Duodenal mucosa (tissue), 2 donors: ENCODE data around the gene RBBP5.

ENCODE experiments used
- H3K27ac ChIP-seq: one replicate; pipeline ENCODE4 v1.7.0; 2013; ENCODE audit warnings: low read depth, low read length
- H3K27me3 ChIP-seq, 2 donors: one replicate each; pipeline ENCODE4 v1.7.0; 2013; ENCODE audit warnings: low read length in 2 of 2, control low read depth in 1 of 2; ENCODE audit not compliant: insufficient read depth in 2 of 2, control insufficient read depth in 1 of 2
- H3K36me3 ChIP-seq, 2 donors: one replicate each; pipeline ENCODE4 v1.7.0; 2013; ENCODE audit warnings: low read length in 2 of 2, control low read depth in 1 of 2; ENCODE audit not compliant: insufficient read depth in 2 of 2, control insufficient read depth in 1 of 2
- H3K4me1 ChIP-seq, 2 donors: one replicate each; pipeline ENCODE4 v1.7.0; 2013; ENCODE audit warnings: low read length in 2 of 2, control low read depth in 1 of 2; ENCODE audit not compliant: insufficient read depth in 2 of 2, control insufficient read depth in 1 of 2
- H3K4me3 ChIP-seq, 2 donors: one replicate each; pipeline ENCODE4 v1.7.0; 2013; ENCODE audit warnings: low read length in 2 of 2, low read depth in 1 of 2
- H3K9ac ChIP-seq, 2 donors: one replicate each; pipeline ENCODE4 v1.7.0; 2013; ENCODE audit warnings: low read length in 2 of 2, low read depth in 1 of 2
- H3K9me3 ChIP-seq, 2 donors: one replicate each; pipeline ENCODE4 v1.7.0; 2013; ENCODE audit warnings: low read length in 2 of 2, control low read depth in 1 of 2; ENCODE audit not compliant: control insufficient read depth in 1 of 2

The RBBP5 gene

DNA sequence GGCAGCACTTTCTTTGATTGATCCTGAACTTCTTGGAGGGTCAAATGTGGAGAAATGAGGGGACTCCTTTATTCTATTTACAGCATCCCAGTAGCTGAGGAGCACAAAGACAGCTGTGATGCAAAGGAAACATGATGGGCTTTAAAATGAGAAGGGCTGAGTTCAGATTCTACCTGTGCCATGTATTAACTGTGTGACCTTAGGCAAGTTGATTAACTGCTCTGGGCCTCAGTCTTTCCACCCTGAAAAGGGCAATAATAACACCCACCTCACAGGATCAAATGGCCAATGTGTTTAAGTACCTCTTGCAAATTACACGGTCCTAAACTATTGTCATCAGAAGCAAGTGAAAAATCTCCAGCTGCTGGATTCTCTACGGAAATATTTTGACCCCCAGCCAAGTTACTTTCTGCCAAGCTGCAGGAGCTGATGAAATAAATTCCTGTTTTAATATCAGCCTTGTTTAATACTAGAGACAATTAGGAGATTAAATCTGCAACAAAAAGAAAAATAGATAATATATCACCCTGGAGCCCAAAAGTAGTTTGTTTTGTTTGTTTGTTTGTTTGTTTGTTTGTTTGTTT is 53.2 kb downstream of the RBBP5 start:
- H3K4me1 ChIP-seq: peaks cover 0 to 9% of the 10 kb centered on the region in 2 donors
- no peak overlapping the region for H3K4me3 ChIP-seq
- H3K36me3 ChIP-seq: no peaks in the 10 kb centered on the region
- no peak overlapping the region for H3K27ac ChIP-seq
- no peak overlapping the region for H3K9ac ChIP-seq
- no peaks in the 10 kb centered on the region for H3K27me3 ChIP-seq
- H3K9me3 ChIP-seq: no peaks in the 10 kb centered on the region

DNA sequence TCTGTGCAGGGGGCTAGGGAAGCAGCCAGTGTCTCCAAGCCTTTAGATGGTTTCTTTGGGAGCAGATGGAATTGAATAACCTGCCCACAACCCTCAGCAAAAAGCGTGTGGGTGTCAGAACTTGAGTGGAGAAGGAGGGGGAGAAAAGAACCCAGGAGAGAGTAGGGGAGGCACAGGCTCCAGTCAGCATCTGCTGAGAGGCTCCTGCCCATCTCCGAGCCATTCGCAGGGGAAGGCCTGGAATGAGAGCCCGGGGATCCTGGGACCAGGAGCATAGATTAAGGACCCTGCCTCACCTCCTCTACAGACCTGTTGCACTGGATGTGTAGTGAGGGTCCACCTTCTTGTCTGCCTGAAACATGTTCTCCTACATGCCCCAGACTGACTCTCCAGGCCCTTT is 53.8 kb downstream of the RBBP5 start:
- Histone ChIP-seq H3K36me3 (no peaks in the 10 kb centered on the region), H3K27ac (no peak overlapping the region), H3K4me3 (no peak overlapping the region), H3K27me3 (no peaks in the 10 kb centered on the region), H3K9me3 (no peaks in the 10 kb centered on the region), H3K9ac (no peak overlapping the region), H3K4me1 (peaks cover 0 to 9% of the 10 kb centered on the region in 2 donors)

DNA sequence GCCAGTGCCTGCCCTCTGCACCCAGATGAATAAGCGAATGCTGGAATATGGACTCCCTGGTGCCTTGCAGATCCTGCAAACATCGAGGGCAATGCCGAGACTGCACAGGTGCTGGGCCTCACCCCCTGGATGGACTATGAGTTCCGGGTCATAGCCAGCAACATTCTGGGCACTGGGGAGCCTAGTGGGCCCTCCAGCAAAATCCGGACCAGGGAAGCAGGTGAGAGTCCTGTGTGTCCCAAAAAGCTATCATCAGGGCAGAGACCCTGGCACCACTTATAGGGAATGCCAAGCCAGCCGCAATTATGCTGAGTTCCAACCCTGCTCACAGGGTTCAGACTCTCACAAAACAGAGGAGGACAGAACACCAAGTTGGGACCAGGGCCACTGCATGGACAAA is 54.7 kb downstream of the RBBP5 start:
- Histone ChIP-seq H3K9ac (no peak overlapping the region), H3K27ac (no peak overlapping the region), H3K4me1 (peaks cover 0 to 9% of the 10 kb centered on the region in 2 donors), H3K4me3 (no peak overlapping the region), H3K36me3 (no peaks in the 10 kb centered on the region), H3K27me3 (no peaks in the 10 kb centered on the region), H3K9me3 (no peaks in the 10 kb centered on the region)

DNA sequence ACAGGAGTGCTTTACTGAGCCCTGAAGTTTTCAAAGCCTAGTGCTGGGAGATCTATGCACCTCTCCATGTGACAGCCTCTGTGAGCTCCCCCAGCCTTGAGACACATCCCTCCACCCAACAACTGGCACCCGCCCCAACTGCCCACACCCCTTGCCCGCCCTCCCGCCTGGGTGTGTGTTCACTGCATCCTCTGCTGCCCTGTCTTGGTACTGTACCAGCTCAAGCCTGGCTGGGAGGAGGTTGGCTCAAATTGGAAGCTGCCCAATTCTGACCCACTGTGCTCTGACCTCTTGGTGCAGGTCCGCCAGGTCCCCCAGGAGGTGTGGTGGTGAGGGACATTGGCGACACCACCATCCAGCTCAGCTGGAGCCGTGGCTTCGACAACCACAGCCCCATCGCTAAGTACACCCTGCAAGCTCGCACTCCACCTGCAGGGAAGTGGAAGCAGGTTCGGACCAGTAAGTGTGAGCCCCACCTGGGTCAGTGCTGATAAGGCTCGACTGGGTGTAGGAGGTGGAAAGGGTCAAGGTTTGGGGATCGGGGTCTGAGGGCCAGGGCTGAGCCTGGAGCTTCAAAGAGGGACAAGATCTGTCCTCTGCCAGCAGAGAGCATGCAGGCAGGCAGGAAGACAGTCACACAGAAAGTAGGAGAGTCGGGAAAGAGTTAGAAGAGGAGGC is 55.5 kb downstream of the RBBP5 start:
- Histone ChIP-seq H3K36me3 (no peaks in the 10 kb centered on the region), H3K27me3 (no peaks in the 10 kb centered on the region), H3K4me3 (no peak overlapping the region), H3K4me1 (peaks cover 0 to 9% of the 10 kb centered on the region in 2 donors), H3K9ac (no peak overlapping the region), H3K27ac (no peak overlapping the region), H3K9me3 (no peaks in the 10 kb centered on the region)

DNA sequence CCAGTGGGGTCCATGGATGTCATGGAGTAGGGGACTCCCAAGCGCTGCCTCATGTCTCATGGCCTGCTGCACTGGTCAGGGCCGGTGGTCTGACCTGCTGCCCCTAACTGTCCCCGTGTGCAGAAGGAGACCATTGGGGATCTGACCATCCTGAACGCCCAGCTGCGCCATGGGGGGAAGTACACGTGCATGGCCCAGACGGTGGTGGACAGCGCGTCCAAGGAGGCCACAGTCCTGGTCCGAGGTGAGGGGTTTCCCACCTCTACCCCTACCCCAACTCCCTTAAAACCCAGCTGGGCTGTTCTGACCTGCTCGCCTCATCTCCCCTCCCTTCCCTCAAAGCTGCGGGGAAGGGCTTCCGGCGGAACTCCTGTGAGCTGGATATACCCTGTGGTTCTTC is 56.1 kb downstream of the RBBP5 start:
- no peaks in the 10 kb centered on the region for H3K27me3 ChIP-seq
- H3K9ac ChIP-seq: no peak overlapping the region
- H3K27ac ChIP-seq: no peak overlapping the region

DNA sequence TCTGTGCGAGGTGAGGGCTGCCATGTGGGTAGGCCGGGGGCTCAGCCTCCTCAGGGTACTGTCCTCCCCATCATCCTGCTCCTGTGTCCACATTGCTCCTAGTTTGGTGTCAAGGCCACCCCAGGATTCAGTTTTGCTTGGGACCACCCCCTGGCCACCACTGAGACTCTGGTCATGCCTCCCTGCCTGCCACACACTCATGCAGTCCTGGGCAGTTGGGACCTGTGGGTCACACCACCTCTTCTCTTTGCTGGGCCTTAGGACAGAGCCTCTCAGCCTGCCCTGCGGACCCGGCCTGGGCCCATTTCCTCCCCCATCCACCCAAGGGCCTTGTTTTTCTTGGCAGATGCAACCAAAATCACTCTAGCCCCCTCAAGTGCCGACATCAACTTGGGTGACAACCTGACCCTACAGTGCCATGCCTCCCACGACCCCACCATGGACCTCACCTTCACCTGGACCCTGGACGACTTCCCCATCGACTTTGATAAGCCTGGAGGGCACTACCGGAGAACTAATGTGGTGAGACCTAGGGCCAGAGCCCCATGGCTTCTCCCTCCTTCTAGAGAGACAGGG is 56.9 kb downstream of the RBBP5 start:
- no peaks in the 10 kb centered on the region for H3K36me3 ChIP-seq
- H3K27ac ChIP-seq: no peak overlapping the region
- H3K4me1 ChIP-seq: peaks cover 0 to 9% of the 10 kb centered on the region in 2 donors
- no peaks in the 10 kb centered on the region for H3K9me3 ChIP-seq
- no peak overlapping the region for H3K4me3 ChIP-seq
- no peaks in the 10 kb centered on the region for H3K27me3 ChIP-seq
- no peak overlapping the region for H3K9ac ChIP-seq

More for the DNA sequence above, 56.1 kb downstream of the RBBP5 start:
- no peaks in the 10 kb centered on the region for H3K36me3 ChIP-seq
- no peak overlapping the region for H3K4me3 ChIP-seq
- H3K4me1 ChIP-seq: peaks cover 0 to 9% of the 10 kb centered on the region in 2 donors
- no peaks in the 10 kb centered on the region for H3K9me3 ChIP-seq

DNA sequence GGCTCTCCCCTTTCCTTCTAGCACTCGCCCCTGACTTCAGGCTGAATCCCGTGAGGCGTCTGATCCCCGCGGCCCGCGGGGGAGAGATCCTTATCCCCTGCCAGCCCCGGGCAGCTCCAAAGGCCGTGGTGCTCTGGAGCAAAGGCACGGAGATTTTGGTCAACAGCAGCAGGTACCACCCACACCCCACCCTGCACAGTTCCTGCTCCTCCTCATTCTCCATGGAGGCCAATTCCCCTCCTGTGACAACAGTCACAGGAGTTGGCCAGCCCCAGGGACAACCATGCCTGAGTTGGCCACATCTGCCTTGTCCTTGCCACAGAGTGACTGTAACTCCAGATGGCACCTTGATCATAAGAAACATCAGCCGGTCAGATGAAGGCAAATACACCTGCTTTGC is 57.5 kb downstream of the RBBP5 start:
- H3K27ac ChIP-seq: no peak overlapping the region
- H3K4me3 ChIP-seq: no peak overlapping the region
- H3K9me3 ChIP-seq: no peaks in the 10 kb centered on the region
- no peaks in the 10 kb centered on the region for H3K27me3 ChIP-seq
- peaks cover 0 to 9% of the 10 kb centered on the region in 2 donors for H3K4me1 ChIP-seq
- no peak overlapping the region for H3K9ac ChIP-seq
- no peaks in the 10 kb centered on the region for H3K36me3 ChIP-seq

DNA sequence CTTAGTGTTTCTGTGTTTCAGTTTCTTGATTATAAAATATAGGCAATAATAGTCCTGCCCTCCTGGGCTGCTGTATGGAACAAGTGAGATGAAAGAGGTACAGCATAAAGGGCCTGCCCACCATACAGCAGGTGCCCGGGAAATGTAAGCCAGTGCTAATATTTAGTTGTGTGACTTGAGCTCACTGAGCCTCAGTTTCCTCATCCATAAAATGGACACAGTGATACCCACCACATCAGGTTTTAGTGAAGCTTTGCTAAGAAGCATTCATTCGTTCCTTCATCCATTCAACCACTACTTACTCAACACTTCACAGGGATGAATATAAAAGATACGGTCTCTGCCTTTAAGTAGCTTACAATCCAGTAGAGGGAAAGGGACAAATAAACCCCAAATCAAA is 58.9 kb downstream of the RBBP5 start:
- Histone ChIP-seq H3K36me3 (no peaks in the 10 kb centered on the region), H3K9ac (no peak overlapping the region), H3K4me3 (no peak overlapping the region), H3K4me1 (peaks cover 0 to 9% of the 10 kb centered on the region in 2 donors), H3K27ac (no peak overlapping the region), H3K27me3 (no peaks in the 10 kb centered on the region), H3K9me3 (no peaks in the 10 kb centered on the region)

DNA sequence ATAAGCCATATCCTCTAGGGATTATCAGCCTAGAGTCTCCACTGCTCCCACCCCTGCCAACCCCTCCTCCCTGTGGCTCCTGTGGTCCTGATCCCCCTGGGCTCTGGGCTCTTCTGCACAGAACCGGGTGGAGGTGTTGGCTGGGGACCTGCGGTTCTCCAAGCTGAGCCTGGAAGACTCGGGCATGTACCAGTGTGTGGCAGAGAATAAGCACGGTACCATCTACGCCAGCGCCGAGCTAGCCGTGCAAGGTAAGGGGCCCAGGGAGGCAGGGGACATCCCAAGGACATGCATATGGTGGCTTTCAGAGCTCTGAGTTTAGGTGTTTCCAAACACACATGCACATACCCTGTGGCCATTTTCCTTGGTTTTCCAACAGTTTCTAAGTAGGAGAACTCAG is 59.5 kb downstream of the RBBP5 start:
- peaks cover 0 to 9% of the 10 kb centered on the region in 2 donors for H3K4me1 ChIP-seq
- no peak overlapping the region for H3K27ac ChIP-seq
- H3K9ac ChIP-seq: no peak overlapping the region
- H3K36me3 ChIP-seq: no peaks in the 10 kb centered on the region
- no peak overlapping the region for H3K4me3 ChIP-seq
- no peaks in the 10 kb centered on the region for H3K9me3 ChIP-seq
- H3K27me3 ChIP-seq: no peaks in the 10 kb centered on the region

DNA sequence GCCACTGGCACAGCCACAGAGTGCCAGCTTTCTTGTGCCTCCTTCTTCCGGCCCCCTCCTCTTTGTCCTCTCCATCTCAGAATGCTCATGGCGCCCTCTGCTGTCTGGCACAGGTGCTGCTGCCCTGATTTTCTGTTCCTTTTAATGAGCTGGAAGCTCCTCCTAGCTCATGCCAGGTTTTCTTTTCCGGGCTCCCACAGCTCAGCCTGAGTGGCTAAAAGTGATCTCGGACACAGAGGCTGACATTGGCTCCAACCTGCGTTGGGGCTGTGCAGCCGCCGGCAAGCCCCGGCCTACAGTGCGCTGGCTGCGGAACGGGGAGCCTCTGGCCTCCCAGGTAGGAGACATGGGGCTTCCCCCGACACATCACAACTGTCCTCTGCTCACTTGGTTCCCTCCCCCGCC is 60.1 kb downstream of the RBBP5 start:
- H3K27me3 ChIP-seq: no peaks in the 10 kb centered on the region
- H3K4me3 ChIP-seq: no peak overlapping the region
- no peak overlapping the region for H3K27ac ChIP-seq
- peaks cover 0 to 6% of the 10 kb centered on the region in 2 donors for H3K4me1 ChIP-seq
- H3K9ac ChIP-seq: no peak overlapping the region
- H3K36me3 ChIP-seq: no peaks in the 10 kb centered on the region
- no peaks in the 10 kb centered on the region for H3K9me3 ChIP-seq
